GM19023 (cell line): ENCODE results near the gene PRDX1.

Experiments used
- ATAC-seq: cut with Tn5 transposase; IDR thresholded peaks from one replicate; pipeline ENCODE4 v1.9.1; 2021; ENCODE audit warnings: mild to moderate bottlenecking, moderate library complexity; ENCODE audit not compliant: unreplicated experiment

The PRDX1 gene

DNA sequence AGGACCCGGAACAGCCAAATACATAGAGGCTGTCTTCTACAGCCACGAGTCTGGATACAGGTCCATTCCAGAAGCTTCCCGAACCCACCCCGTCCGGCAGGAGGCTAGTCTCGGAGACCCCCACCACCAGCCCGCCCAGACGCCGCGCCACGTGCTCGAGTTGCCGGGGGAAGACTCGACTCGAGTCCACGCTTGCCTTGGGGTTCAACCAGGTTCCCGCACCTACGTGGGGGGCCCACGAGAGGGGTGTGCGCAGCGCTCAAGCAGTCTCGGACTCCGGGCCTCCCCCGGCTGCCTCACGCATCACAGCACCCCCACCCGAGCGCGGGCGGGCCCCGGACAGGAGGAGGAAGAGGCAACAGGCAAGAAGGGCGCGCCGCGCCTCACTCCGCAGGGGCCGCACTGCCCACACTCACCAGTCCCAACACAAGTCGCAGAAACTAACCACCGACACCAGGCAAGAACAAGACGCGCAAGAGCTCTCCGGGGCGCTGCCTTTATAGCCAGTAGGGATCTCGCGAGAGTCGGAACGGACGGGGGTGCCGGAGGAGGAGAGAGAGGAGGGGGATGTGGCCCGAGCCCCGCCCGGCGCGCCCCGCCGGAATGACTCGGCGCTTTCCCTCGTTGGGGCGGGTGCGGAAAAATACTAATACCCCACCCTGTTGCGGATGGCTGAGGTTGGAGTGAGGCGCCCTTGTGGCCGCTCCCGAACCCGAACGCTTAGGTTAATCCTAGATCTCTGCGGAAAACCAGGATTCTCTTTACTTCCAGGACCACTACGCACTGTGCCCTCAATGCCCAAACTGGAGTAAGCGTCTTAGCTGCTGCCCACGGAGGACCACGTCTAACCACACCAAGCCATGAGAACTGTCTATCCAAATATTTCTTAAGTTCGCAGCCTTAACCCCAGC lies at the start of gene PRDX1:
Gene PRDX1 (minus strand): TSS at position 472 of the 911 bp plus-strand sequence. CDS start 2,841 bp downstream, outside the sequence.
- peak; percentile 74 for ATAC-seq

DNA sequence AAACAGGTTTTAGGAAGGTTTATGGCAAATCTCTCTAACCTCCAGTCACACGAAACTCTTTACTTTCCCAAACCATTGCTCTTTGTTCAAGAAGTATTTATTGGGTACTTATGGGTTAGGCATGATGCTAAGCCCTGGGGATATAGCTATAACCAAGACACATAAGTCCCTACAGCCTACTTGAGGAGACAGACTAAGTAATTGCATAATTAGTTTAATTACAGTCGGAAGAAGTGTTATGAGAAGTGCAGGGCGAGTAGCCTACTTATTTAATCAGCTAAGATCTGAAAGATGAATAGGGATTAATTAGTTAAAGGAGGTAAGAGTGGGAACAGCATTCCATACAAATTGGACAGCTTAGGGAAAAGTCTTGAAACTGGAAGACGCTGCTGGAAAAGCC lies 48.9 kb upstream of the PRDX1 start:
- no peak for ATAC-seq

DNA sequence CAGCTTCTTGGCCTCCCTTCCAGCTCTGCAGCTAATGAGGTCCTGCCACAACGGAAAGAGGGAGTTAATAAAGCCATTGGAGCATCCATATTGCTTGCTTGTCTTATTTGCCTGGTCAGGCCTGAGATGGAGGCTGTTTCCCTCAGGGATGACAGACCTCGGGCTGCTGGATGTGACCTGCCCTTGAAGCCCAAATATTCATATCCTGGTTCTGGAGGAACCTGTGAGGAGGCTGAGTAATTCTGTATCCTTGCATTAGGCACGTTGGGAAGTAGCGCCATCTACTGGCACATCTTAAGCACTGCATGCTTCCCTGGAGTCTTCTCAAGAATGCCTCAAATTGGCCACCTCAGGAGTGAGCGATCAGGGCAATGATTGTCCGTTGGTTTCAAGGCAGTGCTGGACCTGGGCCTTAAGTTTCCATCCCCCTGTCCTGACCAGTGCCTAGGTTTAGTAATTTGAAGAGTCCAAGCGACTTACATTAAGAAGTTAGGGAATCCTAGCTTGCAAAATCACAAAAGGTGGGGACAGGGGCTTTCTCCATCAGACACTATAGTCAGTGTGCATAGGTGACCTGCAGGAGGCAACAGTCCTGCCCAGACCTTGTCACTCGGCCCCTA lies 48.4 kb upstream of the PRDX1 start:
- no peak for ATAC-seq

DNA sequence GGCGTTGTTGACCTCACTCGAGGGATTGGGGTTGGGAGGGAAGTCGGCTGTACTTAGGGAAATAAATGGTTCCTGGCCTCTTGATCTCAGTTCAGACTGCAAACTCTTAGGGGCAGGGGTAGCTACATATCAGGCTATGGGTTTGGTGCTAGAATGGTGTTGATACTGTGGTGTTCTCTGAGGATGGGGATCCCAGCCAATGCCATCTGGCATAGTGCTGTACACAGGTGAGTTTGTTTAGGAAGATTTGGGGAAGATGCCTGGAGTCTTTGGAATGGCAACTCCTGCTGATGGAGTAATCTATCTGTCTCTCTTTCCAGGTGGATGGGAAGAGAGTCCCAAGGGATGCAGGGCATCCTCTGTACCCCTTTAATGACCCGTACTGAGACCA lies 47.9 kb upstream of the PRDX1 start:
- ATAC-seq: no peak

DNA sequence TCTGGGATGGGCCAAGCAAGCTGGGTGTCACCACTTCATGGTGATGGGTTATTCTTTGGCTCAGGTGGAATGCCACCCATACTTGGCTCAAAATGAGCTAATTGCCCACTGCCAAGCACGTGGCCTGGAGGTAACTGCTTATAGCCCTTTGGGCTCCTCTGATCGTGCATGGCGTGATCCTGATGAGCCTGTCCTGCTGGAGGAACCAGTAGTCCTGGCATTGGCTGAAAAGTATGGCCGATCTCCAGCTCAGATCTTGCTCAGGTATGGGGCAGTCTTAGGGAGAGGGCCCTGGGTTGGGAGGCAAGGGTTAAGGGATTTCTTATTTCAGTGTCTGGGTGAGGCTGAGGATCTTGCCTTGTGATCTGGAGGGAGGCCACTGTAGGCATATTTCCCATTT lies 46.7 kb upstream of the PRDX1 start:
- ATAC-seq: no peak

DNA sequence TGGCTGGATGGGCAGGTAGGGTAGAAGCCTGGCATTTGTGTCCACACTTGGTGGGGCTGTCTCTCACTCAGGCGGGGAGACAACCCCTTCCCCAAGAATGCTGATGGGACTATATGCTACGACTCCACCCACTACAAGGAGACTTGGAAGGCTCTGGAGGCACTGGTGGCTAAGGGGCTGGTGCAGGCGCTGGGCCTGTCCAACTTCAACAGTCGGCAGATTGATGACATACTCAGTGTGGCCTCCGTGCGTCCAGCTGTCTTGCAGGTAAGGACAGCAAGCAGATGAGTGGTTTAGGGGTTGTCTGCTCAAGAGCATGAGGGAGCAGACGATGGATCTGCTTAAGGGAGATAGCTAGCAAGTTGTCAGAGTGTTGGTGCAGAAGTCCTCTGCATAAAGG lies 46.2 kb upstream of the PRDX1 start:
- ATAC-seq: no peak

DNA sequence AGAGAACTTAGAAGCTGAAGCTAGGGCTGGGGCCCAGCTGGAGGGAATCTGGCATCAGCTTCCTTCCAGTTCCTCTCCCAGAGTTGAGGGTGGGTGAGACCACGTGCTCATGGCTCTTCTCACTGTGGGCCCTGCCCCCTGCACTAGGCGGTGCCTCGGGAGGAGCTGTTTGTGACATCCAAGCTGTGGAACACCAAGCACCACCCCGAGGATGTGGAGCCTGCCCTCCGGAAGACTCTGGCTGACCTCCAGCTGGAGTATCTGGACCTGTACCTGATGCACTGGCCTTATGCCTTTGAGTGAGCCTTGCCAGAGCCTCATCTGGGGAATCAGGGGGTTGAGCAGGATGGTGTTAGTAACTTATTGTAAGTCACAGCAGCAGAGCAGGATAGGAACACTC lies 45.0 kb upstream of the PRDX1 start:
- no peak for ATAC-seq

DNA sequence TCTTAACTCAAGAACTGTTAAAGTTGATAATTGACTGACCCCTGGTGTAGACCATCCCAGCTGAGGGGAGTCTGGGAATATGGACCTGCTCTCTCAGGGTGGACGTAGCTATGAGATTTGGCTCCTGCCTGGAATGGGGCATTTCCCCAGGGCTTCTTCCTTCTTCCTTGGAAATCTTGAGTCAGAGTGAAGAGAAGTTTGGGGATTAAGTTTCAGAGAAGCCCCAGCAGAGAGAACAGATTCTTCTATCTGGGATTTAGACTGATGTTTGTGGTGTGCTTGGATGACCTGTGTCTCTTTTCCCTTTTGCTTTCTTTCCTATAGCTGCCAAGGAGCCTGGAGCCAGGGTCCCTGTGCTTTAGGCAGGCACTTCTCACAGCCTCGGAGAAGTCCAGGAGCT lies 42.2 kb upstream of the PRDX1 start:
- ATAC-seq: no peak

DNA sequence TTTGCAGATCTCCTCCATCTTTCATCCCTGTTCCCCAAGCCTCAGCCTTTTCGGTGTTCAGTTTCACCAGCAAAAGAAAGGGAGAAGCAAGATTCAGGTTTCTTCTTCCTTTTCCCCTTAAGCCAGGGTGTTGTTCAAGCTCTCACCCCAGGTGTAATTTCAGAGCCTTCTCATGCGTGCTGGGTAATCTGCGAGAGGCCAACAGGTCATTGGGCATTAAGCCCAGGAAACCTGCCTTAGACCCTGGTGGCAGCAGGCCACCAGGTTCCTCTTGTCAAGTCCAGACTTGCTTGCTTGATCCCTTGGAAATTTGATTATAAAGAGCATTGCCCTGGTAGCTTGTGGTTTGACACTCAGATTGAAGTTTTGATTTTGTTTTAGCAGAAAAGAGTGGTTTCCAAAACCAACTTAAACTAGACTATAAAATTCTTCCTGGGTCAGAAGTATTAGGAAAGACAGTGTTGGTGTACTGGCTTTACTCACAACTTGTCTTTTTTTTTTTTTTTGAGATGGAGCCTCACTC lies 35.8 kb upstream of the PRDX1 start:
- no peak for ATAC-seq

DNA sequence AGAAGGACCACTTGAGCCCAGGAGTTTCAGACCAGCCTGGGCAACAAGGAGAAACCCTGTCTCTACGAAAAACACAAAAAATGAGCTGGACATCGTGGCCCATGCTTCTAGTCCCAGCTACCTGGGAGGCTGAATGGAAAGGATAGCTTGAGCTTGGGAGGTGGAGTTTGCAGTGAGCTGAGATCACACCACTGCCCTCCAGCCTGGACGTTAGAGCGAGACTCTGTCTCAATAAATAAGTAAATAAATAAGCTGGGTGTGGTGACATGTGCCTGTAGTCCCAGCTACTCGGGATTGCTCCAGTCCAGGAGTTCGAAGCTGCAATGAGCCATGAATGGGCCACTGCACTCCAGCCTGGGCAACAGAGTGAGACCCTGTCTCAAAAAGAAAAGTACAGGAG lies 32.5 kb upstream of the PRDX1 start:
- no peak for ATAC-seq

DNA sequence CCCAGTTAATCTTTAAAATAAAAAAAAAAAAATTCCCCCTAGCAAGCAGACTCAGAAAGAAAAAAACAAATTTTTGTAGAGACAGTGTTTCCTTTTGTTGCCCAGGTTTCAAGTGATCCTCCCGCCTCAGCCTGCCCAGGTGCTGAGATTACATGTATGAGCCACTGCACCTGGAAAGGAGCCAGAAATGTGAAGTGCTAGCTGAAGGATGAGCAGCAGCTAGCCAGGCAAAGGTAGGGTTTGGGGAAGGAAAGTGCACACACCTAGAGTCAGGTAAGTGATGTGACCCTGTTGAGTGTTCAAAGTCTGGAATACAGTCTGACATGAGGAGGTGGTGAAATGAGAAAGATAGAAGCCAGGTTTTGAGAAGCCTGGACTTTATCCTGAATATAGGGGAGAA lies 30.6 kb upstream of the PRDX1 start:
- no peak for ATAC-seq

DNA sequence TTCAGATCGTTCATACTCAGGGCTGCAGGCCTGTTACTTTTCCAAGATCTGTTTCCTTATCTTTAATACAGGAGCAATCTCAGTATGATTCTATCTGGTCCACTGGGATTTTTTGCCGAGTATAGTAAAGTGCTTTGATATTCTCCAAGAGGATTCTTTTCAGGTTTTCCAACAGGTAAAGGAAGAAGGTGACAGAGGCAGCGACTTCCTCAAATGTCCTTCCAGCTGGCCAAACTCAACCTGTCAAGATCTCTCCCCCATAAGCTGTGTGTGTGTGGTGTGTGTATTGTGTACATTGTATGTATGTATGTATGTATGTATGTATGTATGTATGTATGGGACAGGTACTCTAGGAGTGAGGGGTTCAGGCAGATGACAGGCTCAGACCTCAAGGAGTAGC lies 30.0 kb upstream of the PRDX1 start:
- ATAC-seq: no peak

DNA sequence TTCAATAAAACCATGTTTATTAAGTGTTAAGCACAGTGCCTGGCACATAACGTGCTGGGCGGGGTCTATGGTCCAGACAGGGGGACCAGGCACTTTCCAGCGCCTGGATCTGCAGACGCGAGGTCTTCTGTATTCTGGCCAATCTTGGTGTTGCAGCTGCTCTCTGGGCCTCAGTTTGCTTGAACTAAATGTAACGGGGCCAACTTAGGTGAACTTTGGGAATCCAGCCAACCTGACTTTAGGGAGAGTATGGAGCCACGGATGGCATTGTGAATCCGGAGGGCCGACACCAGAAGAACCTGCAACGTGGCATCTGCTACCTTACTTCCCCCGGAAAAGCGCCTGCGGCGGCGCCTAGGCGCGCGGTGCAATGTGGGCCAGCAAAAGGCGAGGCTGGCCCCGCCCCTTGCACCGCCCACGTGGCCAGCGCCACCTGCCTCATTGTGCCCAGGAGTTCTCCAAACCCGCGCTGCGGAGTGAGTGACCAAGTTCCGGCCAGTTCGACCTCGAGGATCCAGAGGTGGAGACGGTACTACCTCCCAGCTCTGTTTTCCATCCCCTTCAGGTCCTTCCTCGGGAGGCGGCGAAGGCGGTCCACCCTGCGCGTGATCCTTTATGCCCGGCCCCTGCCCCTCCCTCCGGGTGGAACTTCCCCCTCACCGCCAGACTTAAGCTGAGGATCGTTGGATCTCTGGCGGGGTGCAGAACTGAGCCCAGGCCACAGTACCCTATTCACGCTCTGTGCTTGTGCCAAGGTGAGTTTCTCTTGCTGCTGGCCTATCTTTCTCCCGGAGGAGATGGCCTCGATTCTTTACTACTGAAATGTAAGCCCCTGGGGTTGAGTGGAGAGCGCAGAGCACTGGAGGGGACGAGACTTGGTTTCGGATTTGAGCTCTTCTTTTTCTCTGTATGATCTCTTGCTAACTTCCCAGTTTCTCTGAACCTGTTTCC lies 29.0 kb upstream of the PRDX1 start, which contains the start of gene AKR1A1:
Gene AKR1A1 (plus strand): TSS at position 426 of the 951 bp plus-strand sequence. CDS start 10,969 bp downstream, outside the sequence.
- peak; percentile 86 for ATAC-seq

DNA sequence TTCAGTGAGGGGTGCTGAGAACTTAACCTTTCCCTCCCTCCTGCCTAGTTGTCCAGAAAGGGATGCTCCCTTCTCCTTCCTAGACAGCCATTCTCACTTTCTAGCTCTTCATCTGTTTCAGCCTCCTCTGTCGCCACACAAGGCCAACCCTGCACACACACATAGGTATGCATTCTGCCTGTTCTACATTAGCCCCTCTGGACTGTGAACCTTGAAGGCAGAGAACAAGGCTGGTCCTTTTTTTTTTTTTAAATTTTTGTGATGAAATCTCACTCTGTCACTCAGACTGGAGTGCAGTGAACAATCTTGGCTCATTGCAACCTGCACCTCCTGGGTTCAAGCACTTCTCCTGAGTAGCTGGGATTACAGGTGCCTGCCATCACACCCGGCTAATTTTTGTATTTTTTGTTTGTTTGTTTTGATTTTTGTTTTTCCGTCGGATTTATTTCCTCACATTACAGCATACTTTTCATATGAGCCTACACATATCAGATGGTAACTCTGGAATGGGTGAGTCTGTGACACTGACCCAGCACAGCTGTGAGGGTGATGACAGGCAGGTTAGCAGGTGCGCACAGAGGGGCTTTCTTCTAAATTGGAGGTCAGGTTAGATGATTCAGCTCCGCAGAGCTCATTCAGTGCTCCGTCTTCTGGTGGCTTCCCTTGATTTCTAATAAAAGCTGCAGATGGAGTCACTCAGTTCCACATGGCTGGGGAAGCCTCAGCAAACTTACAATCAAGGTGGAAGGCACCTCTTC lies 24.0 kb upstream of the PRDX1 start:
- peak; percentile 19 for ATAC-seq

DNA sequence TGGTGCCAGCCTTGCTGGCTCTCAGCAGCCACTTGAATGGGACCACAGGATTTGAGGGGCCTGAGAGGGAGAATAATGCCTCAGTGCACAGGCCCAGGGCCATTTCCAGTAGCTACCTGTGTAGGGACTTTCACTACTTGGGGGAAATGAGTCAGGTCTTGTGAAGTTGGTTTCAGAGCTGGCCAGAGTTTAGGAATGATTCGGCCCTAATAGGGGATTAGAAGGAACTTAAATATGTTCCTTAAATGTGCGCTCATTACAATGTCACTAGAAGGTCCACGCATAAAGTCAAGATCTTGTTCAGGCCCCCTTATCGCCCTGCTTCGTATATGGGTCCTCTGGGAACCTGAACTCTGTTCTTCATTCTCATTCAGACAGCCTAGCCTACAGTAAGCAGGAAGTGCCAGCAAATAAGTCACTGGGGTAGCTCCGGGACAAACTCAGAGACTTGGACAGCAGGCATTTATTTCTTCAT lies 23.4 kb upstream of the PRDX1 start:
- ATAC-seq: peak; percentile 50

DNA sequence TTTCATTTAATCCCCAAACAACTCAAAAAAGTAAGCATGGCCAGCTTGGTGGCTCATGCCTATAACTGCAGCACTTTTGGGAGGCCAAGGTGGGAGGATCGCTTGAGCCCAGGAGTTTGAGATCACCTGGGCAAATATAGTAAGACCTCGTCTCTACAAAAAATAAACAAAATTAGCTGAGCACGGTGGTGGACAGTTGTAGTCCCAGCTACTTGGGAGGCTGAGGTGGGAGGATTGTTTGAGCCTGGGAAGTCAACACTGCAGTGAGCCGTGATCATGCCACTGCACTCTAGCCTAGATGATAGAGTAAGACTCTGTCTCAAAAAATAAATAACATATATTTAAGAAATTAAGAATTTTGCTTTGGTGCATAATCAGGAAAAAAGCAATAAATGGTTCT lies 22.8 kb upstream of the PRDX1 start:
- no peak for ATAC-seq

DNA sequence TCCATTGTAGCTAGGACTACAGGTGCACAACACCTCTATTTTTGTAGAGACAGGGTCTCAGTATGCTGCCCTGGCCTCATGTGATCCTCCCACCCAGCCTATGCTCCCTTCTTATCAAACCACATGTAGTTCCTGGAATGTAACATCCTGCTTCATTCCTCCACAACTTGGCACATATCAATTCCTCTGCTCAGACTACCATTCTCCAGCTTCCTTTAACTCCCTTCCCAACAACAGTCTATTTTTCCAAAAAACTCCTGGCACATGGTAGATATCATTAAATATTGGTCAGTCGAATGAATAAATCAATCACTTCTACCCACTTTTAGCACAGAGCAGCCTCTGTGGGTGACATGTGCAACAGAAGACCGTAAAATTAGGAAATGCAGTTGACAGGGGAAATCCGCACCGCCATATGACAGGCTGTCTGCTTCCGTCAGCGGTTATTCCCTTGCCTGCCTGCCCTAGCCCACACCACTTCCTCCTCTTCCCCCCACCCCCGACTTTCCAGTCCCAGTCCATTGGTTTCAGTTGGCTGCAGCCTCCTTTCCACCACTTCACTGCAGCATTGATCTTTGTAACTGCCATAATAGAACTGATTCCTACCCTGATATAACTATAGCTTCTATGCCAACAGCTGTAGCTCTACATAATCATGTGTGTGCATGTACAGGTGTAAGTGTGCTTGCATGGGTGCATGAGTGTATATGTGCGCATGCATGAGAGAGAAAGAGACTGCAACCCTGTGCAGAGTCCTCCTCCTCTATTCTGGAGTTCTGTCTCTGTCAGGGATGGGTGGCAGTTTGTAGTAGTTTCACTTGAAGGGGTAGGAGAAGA lies 22.1 kb upstream of the PRDX1 start:
- ATAC-seq: peak; percentile 51

DNA sequence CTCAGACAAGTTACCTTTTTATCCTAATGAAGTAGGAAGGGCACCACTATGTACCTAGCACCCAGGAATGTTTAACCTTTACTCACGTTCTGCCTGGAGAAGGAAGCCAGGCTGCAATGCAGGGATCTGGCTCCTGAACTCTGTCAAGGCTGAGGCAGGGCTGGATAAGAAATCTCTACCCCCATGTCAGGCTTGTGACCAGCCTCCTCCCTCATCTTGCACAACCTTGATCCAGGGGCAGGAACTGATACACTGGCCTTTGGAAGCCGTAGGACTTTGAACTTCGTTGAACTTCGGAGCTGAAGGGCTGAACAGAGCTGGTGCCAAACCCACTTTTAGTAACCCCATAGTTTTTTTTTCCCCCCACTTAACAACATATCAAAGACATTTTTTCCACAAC lies 20.9 kb upstream of the PRDX1 start:
- ATAC-seq: no peak

DNA sequence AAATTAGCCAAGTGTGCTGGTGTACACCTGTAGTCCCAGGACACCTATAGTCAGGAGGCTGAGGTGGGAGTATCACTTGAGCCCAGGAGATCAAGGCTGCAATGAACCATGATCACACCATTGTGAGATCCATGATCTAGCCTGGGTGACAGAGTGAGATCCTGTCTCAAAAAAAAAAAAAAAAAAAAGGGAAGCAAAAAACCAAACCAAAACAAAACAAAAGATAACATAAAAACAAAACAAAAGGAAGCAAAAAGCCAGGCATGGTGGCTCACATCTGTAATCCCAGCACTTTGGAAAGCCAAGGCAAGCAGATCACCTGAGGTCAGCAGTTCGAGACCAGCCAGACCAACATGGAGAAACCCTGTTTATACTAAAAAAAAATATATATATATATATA lies 19.5 kb upstream of the PRDX1 start:
- ATAC-seq: no peak
